HepG2 (cell line): ENCODE measurements around the gene PPP4C. TPM values are rescaled to one million over a fixed set of nuclear protein-coding genes. Genes with fewer than 3 reads are reported as not detected.

Source experiments
- ELF4 ChIP-seq: sonication (generic); formaldehyde crosslinking; IDR thresholded peaks from 2 replicates; pipeline ENCODE4 v1.5.0; 2020; ENCODE audit warnings: missing genetic modification reagents, mild to moderate bottlenecking, moderate library complexity, borderline replicate concordance
- SALL1 ChIP-seq: sonication (generic); formaldehyde crosslinking; IDR thresholded peaks from 2 replicates; pipeline ENCODE4 v1.8.0; 2022; ENCODE audit warnings: mild to moderate bottlenecking, missing genetic modification reagents
- SAP130 ChIP-seq: IDR thresholded peaks from 2 replicates; pipeline ENCODE4 v1.6.1; 2016; ENCODE audit warnings: low read depth
- SCMH1 ChIP-seq: sonication (generic); formaldehyde crosslinking; IDR thresholded peaks from 2 replicates; pipeline ENCODE4 v1.9.0; 2021; ENCODE audit warnings: missing genetic modification reagents, mild to moderate bottlenecking, borderline replicate concordance
- ZNF251 ChIP-seq: sonication (generic); formaldehyde crosslinking; IDR thresholded peaks from 2 replicates; pipeline ENCODE4 v1.9.0; 2021; ENCODE audit warnings: mild to moderate bottlenecking, missing genetic modification reagents
- polyA plus RNA-seq, 8 experiments: library from polyadenylated mRNA; depleted of rRNA in 3 of 8; stranded (reverse) in 7 of 8; unstranded in 1 of 8; fragments of >200 nt; fragmentation: Illumina TruSeq in 4 of 8; extraction: Trizol in 4 of 8; gene quantifications; 2 replicates each; pipeline versions ENCODE4 v1.2.1 to v1.2.3, GENCODE V29; 2011 to 2016; ENCODE audit warnings: low read depth in 4 of 8, missing spikeins in 1 of 8, mixed read lengths in 1 of 8; ENCODE audit not compliant: insufficient read depth in 1 of 8
- total RNA-seq, 5 experiments: library from RNA; depleted of rRNA; stranded (reverse); fragments of >200 nt; fragmentation: Illumina TruSeq; extraction: Trizol; gene quantifications; 2 replicates each; pipeline ENCODE4 v1.2.3, GENCODE V29; 2016; ENCODE audit warnings: low read depth in 1 of 5
- TF ChIP-seq, protein P1 (sequence below): sonication (generic); formaldehyde crosslinking; IDR thresholded peaks from 2 replicates; pipeline ENCODE4 v1.5.0; 2020; ENCODE audit warnings: missing genetic modification reagents
- TF ChIP-seq, protein P2 (sequence below): IDR thresholded peaks from 2 replicates; pipeline ENCODE4 v1.6.1; 2016; ENCODE audit warnings: control low read depth
- TF ChIP-seq, protein P3 (sequence below): sonication (generic); formaldehyde crosslinking; IDR thresholded peaks from 2 replicates; pipeline ENCODE4 v1.5.0; 2020; ENCODE audit warnings: mild to moderate bottlenecking, missing genetic modification reagents, borderline replicate concordance
- TF ChIP-seq, protein P4 (sequence below): sonication (generic); formaldehyde crosslinking; IDR thresholded peaks from 2 replicates; pipeline ENCODE4 v1.5.0; 2020; ENCODE audit warnings: missing genetic modification reagents
- TF ChIP-seq, protein P5 (sequence below): sonication (generic); formaldehyde crosslinking; IDR thresholded peaks from 2 replicates; pipeline ENCODE4 v1.4.0; 2020; ENCODE audit warnings: mild to moderate bottlenecking, missing genetic modification reagents

The PPP4C gene
- total and polyA plus RNA-seq, 2 of the 13 experiments (the other 11 are each of a cell fraction or from before 2014, with no cell fraction given), result 176 to 220 TPM

DNA sequence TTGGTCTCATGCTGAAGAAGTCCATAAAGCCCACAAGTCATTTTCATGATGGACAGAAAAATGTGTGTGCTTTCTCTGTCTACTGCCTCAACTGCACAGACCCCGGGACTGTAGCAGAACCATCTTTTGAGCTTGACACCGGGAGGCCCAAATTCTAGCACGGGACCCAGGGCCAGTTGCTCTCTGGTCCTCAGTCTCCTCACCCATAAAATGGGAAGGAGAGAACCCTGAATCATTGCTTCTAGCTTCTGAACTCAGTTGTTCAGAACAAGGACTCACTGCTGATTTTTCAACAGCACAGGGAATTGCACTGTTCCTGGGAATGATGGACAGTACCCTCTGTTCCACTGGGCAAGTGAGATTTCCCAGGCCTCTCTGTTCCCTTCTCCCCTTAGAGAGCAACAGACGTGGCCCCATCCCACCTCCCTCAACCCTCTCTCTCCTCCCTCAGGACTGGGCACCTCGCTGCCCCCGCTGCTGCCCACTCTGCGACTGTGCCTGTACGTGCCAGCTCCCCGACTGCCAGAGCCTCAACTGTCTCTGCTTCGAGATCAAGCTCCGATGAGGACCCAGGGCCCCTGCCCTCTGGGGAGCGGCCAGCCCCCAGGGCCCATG is 12.4 kb upstream of the PPP4C start (continued):
- TF ChIP-seq, protein P1, sequence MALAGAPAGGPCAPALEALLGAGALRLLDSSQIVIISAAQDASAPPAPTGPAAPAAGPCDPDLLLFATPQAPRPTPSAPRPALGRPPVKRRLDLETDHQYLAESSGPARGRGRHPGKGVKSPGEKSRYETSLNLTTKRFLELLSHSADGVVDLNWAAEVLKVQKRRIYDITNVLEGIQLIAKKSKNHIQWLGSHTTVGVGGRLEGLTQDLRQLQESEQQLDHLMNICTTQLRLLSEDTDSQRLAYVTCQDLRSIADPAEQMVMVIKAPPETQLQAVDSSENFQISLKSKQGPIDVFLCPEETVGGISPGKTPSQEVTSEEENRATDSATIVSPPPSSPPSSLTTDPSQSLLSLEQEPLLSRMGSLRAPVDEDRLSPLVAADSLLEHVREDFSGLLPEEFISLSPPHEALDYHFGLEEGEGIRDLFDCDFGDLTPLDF (CRISPR knock-in tag), result no peak
- TF ChIP-seq ZNF251 (CRISPR knock-in tag) (peak; percentile 58; the same call in 1 of the 2 replicates), SAP130 (CRISPR knock-in tag) (no peak), SALL1 (CRISPR knock-in tag) (no peak), SCMH1 (no peak), ELF4 (CRISPR knock-in tag) (no peak)
- TF ChIP-seq, protein P2, sequence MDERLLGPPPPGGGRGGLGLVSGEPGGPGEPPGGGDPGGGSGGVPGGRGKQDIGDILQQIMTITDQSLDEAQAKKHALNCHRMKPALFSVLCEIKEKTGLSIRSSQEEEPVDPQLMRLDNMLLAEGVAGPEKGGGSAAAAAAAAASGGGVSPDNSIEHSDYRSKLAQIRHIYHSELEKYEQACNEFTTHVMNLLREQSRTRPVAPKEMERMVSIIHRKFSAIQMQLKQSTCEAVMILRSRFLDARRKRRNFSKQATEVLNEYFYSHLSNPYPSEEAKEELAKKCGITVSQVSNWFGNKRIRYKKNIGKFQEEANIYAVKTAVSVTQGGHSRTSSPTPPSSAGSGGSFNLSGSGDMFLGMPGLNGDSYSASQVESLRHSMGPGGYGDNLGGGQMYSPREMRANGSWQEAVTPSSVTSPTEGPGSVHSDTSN, result no peak
- TF ChIP-seq, protein P3, sequence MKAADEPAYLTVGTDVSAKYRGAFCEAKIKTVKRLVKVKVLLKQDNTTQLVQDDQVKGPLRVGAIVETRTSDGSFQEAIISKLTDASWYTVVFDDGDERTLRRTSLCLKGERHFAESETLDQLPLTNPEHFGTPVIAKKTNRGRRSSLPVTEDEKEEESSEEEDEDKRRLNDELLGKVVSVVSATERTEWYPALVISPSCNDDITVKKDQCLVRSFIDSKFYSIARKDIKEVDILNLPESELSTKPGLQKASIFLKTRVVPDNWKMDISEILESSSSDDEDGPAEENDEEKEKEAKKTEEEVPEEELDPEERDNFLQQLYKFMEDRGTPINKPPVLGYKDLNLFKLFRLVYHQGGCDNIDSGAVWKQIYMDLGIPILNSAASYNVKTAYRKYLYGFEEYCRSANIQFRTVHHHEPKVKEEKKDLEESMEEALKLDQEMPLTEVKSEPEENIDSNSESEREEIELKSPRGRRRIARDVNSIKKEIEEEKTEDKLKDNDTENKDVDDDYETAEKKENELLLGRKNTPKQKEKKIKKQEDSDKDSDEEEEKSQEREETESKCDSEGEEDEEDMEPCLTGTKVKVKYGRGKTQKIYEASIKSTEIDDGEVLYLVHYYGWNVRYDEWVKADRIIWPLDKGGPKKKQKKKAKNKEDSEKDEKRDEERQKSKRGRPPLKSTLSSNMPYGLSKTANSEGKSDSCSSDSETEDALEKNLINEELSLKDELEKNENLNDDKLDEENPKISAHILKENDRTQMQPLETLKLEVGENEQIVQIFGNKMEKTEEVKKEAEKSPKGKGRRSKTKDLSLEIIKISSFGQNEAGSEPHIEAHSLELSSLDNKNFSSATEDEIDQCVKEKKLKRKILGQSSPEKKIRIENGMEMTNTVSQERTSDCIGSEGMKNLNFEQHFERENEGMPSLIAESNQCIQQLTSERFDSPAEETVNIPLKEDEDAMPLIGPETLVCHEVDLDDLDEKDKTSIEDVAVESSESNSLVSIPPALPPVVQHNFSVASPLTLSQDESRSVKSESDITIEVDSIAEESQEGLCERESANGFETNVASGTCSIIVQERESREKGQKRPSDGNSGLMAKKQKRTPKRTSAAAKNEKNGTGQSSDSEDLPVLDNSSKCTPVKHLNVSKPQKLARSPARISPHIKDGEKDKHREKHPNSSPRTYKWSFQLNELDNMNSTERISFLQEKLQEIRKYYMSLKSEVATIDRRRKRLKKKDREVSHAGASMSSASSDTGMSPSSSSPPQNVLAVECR (CRISPR knock-in tag), result no peak
- TF ChIP-seq, protein P4, sequence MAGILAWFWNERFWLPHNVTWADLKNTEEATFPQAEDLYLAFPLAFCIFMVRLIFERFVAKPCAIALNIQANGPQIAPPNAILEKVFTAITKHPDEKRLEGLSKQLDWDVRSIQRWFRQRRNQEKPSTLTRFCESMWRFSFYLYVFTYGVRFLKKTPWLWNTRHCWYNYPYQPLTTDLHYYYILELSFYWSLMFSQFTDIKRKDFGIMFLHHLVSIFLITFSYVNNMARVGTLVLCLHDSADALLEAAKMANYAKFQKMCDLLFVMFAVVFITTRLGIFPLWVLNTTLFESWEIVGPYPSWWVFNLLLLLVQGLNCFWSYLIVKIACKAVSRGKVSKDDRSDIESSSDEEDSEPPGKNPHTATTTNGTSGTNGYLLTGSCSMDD (CRISPR knock-in tag), result no peak
- TF ChIP-seq, protein P5, sequence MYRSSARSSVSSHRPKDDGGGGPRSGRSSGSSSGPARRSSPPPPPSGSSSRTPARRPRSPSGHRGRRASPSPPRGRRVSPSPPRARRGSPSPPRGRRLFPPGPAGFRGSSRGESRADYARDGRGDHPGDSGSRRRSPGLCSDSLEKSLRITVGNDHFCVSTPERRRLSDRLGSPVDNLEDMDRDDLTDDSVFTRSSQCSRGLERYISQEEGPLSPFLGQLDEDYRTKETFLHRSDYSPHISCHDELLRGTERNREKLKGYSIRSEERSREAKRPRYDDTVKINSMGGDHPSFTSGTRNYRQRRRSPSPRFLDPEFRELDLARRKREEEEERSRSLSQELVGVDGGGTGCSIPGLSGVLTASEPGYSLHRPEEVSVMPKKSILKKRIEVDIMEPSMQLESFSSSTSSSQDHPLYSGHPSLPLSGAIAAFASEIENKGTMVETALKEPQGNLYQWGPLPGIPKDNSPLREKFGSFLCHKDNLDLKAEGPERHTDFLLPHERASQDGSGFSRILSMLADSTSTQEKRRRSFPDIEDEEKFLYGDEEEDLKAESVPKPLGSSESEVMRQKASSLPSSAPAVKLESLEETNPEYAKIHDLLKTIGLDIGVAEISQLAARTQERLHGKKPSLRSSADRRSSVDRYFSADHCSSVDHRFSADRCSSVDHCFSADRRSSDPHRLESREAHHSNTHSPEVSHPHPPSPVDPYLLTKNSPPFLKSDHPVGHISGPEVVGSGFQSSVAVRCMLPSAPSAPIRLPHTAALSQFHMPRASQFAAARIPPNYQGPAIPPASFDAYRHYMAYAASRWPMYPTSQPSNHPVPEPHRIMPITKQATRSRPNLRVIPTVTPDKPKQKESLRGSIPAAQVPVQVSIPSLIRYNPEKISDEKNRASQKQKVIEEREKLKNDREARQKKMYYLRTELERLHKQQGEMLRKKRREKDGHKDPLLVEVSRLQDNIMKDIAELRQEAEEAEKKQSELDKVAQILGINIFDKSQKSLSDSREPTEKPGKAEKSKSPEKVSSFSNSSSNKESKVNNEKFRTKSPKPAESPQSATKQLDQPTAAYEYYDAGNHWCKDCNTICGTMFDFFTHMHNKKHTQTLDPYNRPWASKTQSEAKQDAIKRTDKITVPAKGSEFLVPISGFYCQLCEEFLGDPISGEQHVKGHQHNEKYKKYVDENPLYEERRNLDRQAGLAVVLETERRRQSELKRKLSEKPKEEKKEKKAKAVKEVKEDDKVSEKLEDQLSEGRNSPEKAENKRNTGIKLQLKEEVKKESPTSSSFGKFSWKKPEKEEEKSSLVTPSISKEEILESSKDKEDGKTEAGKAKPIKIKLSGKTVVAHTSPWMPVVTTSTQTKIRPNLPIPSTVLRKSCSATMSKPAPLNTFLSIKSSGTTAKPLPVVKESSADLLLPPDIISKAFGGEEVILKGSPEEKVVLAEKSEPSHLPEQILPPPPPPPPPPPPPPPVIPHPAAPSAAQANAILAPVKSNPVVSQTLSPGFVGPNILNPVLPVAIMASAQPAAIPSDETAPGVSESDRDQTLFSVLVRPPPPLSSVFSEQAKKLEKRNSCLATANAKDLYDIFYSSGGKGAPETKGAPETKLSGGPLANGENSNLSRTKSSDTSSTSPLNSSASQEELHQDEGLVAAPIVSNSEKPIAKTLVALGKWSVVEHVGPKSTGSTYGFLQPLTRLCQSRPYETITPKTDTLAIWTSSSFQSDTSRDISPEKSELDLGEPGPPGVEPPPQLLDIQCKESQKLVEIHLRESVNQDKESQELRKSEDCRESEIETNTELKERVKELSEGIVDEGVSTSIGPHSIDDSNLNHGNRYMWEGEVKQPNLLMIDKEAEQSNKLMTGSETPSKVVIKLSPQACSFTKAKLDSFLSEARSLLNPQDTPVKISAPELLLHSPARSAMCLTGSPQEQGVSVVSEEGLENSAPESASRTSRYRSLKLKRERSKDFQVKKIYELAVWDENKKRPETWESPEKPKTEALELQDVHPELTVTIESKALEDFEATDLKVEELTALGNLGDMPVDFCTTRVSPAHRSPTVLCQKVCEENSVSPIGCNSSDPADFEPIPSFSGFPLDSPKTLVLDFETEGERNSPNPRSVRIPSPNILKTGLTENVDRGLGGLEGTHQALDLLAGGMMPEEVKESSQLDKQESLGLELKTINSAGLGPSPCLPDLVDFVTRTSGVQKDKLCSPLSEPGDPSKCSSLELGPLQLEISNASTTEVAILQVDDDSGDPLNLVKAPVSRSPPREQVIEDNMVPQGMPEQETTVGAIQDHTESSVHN, result no peak
